H9 (cell line): Measurements from ENCODE around the gene ARFIP1. TPM values are rescaled to one million over a fixed set of nuclear protein-coding genes. Genes with fewer than 3 reads are reported as not detected.

ENCODE experiments used
- DNase-seq: peaks from one replicate; pipeline ENCODE4 v3.0.0-alpha.2; 2017
- H2AFZ ChIP-seq: one replicate; pipeline ENCODE4 v1.6.1; 2013; ENCODE audit warnings: mild to moderate bottlenecking, low read length, control low read depth, moderate library complexity
- H2AK5ac ChIP-seq: 2 replicates; pipeline ENCODE4 v1.6.1; 2013; ENCODE audit warnings: low read length, control low read depth, mixed read lengths; ENCODE audit not compliant: insufficient read length
- H2BK120ac ChIP-seq: one replicate; pipeline ENCODE4 v1.6.1; 2013; ENCODE audit warnings: low read depth, mild to moderate bottlenecking, low read length, control low read depth, inconsistent platforms; ENCODE audit not compliant: poor library complexity, severe bottlenecking
- H2BK12ac ChIP-seq: 2 replicates; pipeline ENCODE4 v1.6.1; 2013; ENCODE audit warnings: low read length, control low read depth, mixed read lengths, low read depth; ENCODE audit not compliant: insufficient read length
- H2BK15ac ChIP-seq: 2 replicates; pipeline ENCODE4 v1.6.1; 2013; ENCODE audit warnings: low read depth, low read length, control low read depth
- H2BK20ac ChIP-seq: one replicate; pipeline ENCODE4 v1.6.1; 2013; ENCODE audit warnings: low read depth, mild to moderate bottlenecking, low read length, control low read depth, inconsistent platforms; ENCODE audit not compliant: poor library complexity, severe bottlenecking
- H2BK5ac ChIP-seq: 2 replicates; pipeline ENCODE4 v1.6.1; 2013; ENCODE audit warnings: low read length, control low read depth, mixed read lengths; ENCODE audit not compliant: insufficient read length
- H3K14ac ChIP-seq: 2 replicates; pipeline ENCODE4 v1.6.1; 2013; ENCODE audit warnings: low read length, control low read depth; ENCODE audit not compliant: insufficient read depth
- H3K18ac ChIP-seq: 2 replicates; pipeline ENCODE4 v1.6.1; 2013; ENCODE audit warnings: low read depth, mild to moderate bottlenecking, mixed read lengths, low read length, control low read depth; ENCODE audit not compliant: insufficient read length
- H3K23ac ChIP-seq: 2 replicates; pipeline ENCODE4 v1.6.1; 2013; ENCODE audit warnings: low read length, control low read depth, mixed read lengths, low read depth; ENCODE audit not compliant: insufficient read length
- H3K23me2 ChIP-seq: 2 replicates; pipeline ENCODE4 v1.6.1; 2013; ENCODE audit warnings: low read depth, mild to moderate bottlenecking, mixed read lengths, low read length, control low read depth; ENCODE audit not compliant: insufficient read length, poor library complexity, severe bottlenecking
- H3K27ac ChIP-seq: 2 replicates; pipeline ENCODE4 v1.5.1; 2013; ENCODE audit warnings: low read length, control low read depth, mixed read lengths, low read depth; ENCODE audit not compliant: insufficient read length
- H3K27me3 ChIP-seq: 2 replicates; pipeline ENCODE4 v1.6.1; 2013; ENCODE audit warnings: low read length, control low read depth, inconsistent platforms; ENCODE audit not compliant: insufficient read depth
- H3K4ac ChIP-seq: 2 replicates; pipeline ENCODE4 v1.6.1; 2013; ENCODE audit warnings: low read depth, mild to moderate bottlenecking, control low read depth, inconsistent platforms, low read length, moderate library complexity
- H3K4me1 ChIP-seq: 2 replicates; pipeline ENCODE4 v1.6.1; 2013; ENCODE audit warnings: low read length, control low read depth, inconsistent platforms; ENCODE audit not compliant: insufficient read depth
- H3K4me2 ChIP-seq: 2 replicates; pipeline ENCODE4 v1.6.1; 2013; ENCODE audit warnings: low read length, control low read depth, mixed read lengths; ENCODE audit not compliant: insufficient read length, insufficient read depth
- H3K56ac ChIP-seq: 2 replicates; pipeline ENCODE4 v1.6.1; 2013; ENCODE audit warnings: low read depth, mild to moderate bottlenecking, mixed read lengths, low read length, control low read depth; ENCODE audit not compliant: insufficient read length
- H3K79me1 ChIP-seq: 2 replicates; pipeline ENCODE4 v1.6.1; 2013; ENCODE audit warnings: low read depth, mild to moderate bottlenecking, moderate library complexity, low read length, control low read depth, inconsistent platforms; ENCODE audit not compliant: insufficient read depth, poor library complexity, severe bottlenecking
- H3K79me2 ChIP-seq: 2 replicates; pipeline ENCODE4 v1.6.1; 2013; ENCODE audit warnings: low read length, control low read depth, inconsistent platforms; ENCODE audit not compliant: insufficient read depth
- H3K9ac ChIP-seq: 2 replicates; pipeline ENCODE4 v1.6.1; 2013; ENCODE audit warnings: low read length, control low read depth, mixed read lengths; ENCODE audit not compliant: insufficient read length; ENCODE audit errors: extremely low read depth
- H3K9me3 ChIP-seq: one replicate; pipeline ENCODE4 v1.6.1; 2013; ENCODE audit warnings: low read depth, low read length, inconsistent platforms; ENCODE audit not compliant: control insufficient read depth
- H3T11ph ChIP-seq: one replicate; pipeline ENCODE4 v1.6.1; 2013; ENCODE audit warnings: mild to moderate bottlenecking, low read length, control low read depth, inconsistent platforms
- H4K20me1 ChIP-seq: one replicate; pipeline ENCODE4 v1.6.1; 2013; ENCODE audit not compliant: control insufficient read depth, insufficient read length, insufficient read depth
- H4K5ac ChIP-seq: 2 replicates; pipeline ENCODE4 v1.6.1; 2013; ENCODE audit warnings: low read depth, mild to moderate bottlenecking, mixed read lengths, low read length, control low read depth; ENCODE audit not compliant: insufficient read length
- H4K8ac ChIP-seq: replicated peaks from 2 replicates; pipeline ENCODE4 v1.6.1; 2013; ENCODE audit warnings: low read length, control low read depth, mixed read lengths, low read depth; ENCODE audit not compliant: insufficient read length
- H4K91ac ChIP-seq: 2 replicates; pipeline ENCODE4 v1.6.1; 2013; ENCODE audit warnings: low read depth, mild to moderate bottlenecking, moderate library complexity, mixed read lengths, low read length, control low read depth; ENCODE audit not compliant: insufficient read length
- H3K27ac Mint-ChIP-seq, 3 experiments: 2 replicates in 2 of 3; 3 replicates in 1 of 3; pipeline ENCODE4 v1.8.0; 2020 to 2021; ENCODE audit warnings: mixed read lengths in 3 of 3, mild to moderate bottlenecking in 1 of 3, moderate library complexity in 1 of 3
- H3K27me3 Mint-ChIP-seq: 2 replicates; pipeline ENCODE4 v1.8.0; 2021; ENCODE audit warnings: low read depth, mild to moderate bottlenecking, moderate library complexity, mixed read lengths
- H3K36me3 Mint-ChIP-seq, 3 experiments: 2 replicates in 2 of 3; 3 replicates in 1 of 3; pipeline ENCODE4 v1.8.0; 2020 to 2021; ENCODE audit warnings: low read depth in 3 of 3, mixed read lengths in 3 of 3; ENCODE audit not compliant: insufficient read depth in 1 of 3
- H3K4me1 Mint-ChIP-seq, 2 experiments: 2 replicates each; pipeline ENCODE4 v1.8.0; 2020; ENCODE audit warnings: mixed read lengths in 2 of 2
- H3K4me3 Mint-ChIP-seq, 2 experiments: 2 replicates in 1 of 2; 3 replicates in 1 of 2; pipeline ENCODE4 v1.8.0; 2020 to 2021; ENCODE audit warnings: mild to moderate bottlenecking in 2 of 2, mixed read lengths in 2 of 2, moderate library complexity in 1 of 2
- H3K9me3 Mint-ChIP-seq, 2 experiments: 2 replicates in 1 of 2; 3 replicates in 1 of 2; pipeline ENCODE4 v1.8.0; 2020; ENCODE audit warnings: mild to moderate bottlenecking in 2 of 2, mixed read lengths in 2 of 2, moderate library complexity in 1 of 2
- WGBS: extraction: QIAGEN DNeasy Blood & Tissue Kit; methylation state at CpG from one replicate; pipeline ENCODE4 v1.1.7; 2013; ENCODE audit warnings: missing lambda C conversion rate, low lambda C conversion rate, mixed read lengths; ENCODE audit not compliant: insufficient read length; ENCODE audit errors: extremely low coverage; 5-methylcytosine and 5-hydroxymethylcytosine counted together
- total RNA-seq: library from RNA; stranded (reverse); gene quantifications from 2 replicates; pipeline ENCODE4 v1.2.1, GENCODE V29; 2021
- TF ChIP-seq, protein P1 (sequence below): fragments of 200-600 bp; sonication (generic); conservative IDR thresholded peaks from 3 replicates; pipeline ENCODE4 v1.8.0; 2021; ENCODE audit warnings: antibody characterized with exemption, mild to moderate bottlenecking

ARFIP1 gene
- total RNA-seq, 1 experiment from 2014 or later = 30.8 TPM

- no peak overlapping the region for H3K27ac ChIP-seq
- Mint-ChIP-seq H3K9me3 (no peaks in the 10 kb centered on the region), H3K36me3 (peaks cover 8 to 13% (median 9%) of the 10 kb centered on the region in 3 experiments; a peak in 5 of 7 replicates), H3K27ac (peak overlapping the region in 2 of 3 experiments; percentile 50 to 79; a peak in 4 of 7 replicates), H3K27me3 (no peaks in the 10 kb centered on the region), H3K4me1 (peaks cover 23 to 27% of the 10 kb centered on the region in 2 experiments), H3K4me3 (no peak overlapping the region)
- no peaks in the 10 kb centered on the region for H3K27me3 ChIP-seq
- no peak overlapping the region for H3K23ac ChIP-seq
- H4K91ac ChIP-seq = no peak overlapping the region
- H3K4me1 ChIP-seq = no peaks in the 10 kb centered on the region
- H3K14ac ChIP-seq = no peak overlapping the region
- no peak overlapping the region for H3K18ac ChIP-seq
- no peak overlapping the region for H3T11ph ChIP-seq
- H2BK5ac ChIP-seq = no peak overlapping the region
- TF ChIP-seq, protein P1, sequence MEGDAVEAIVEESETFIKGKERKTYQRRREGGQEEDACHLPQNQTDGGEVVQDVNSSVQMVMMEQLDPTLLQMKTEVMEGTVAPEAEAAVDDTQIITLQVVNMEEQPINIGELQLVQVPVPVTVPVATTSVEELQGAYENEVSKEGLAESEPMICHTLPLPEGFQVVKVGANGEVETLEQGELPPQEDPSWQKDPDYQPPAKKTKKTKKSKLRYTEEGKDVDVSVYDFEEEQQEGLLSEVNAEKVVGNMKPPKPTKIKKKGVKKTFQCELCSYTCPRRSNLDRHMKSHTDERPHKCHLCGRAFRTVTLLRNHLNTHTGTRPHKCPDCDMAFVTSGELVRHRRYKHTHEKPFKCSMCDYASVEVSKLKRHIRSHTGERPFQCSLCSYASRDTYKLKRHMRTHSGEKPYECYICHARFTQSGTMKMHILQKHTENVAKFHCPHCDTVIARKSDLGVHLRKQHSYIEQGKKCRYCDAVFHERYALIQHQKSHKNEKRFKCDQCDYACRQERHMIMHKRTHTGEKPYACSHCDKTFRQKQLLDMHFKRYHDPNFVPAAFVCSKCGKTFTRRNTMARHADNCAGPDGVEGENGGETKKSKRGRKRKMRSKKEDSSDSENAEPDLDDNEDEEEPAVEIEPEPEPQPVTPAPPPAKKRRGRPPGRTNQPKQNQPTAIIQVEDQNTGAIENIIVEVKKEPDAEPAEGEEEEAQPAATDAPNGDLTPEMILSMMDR = no peak
- H3K4ac ChIP-seq = no peak overlapping the region
- H3K9me3 ChIP-seq = no peaks in the 10 kb centered on the region
- no peaks in the 10 kb centered on the region for H3K79me1 ChIP-seq
- no peaks in the 10 kb centered on the region for H3K79me2 ChIP-seq
- H3K9ac ChIP-seq = no peak overlapping the region
- no peak overlapping the region for H2BK120ac ChIP-seq
- no peak overlapping the region for H2AK5ac ChIP-seq
- H3K23me2 ChIP-seq = no peaks in the 10 kb centered on the region
- no peak overlapping the region for H4K8ac ChIP-seq
- no CpG with 5 or more reads among the region's 1 CpG for WGBS
- no peak overlapping the region for H2BK12ac ChIP-seq
- no peak overlapping the region for H3K4me2 ChIP-seq
- no peak overlapping the region for H2AFZ ChIP-seq
- H4K5ac ChIP-seq = no peak overlapping the region
- H3K56ac ChIP-seq = no peak overlapping the region
- no peak overlapping the region for H2BK20ac ChIP-seq
- no peak for DNase-seq
- no peak overlapping the region for H2BK15ac ChIP-seq
- H4K20me1 ChIP-seq = no peaks in the 10 kb centered on the region
These were observed 106.4 kb downstream of the ARFIP1 start for GRCh38 chr4:152886201-152886600.
